K562 (cell line): ENCODE measurements around the gene CIAO2A. TPM values are rescaled to one million over a fixed set of nuclear protein-coding genes. Genes with fewer than 3 reads are reported as not detected.

Experiments
- BACH1 ChIP-seq: fragments of 200-800 bp; sonication (Bioruptor generic); IDR thresholded peaks from 2 replicates; pipeline ENCODE4 v1.6.1; 2016; ENCODE audit warnings: missing genetic modification characterization, missing compliant biosample characterization
- ELF1 ChIP-seq: fragments of 200-800 bp; sonication (Bioruptor generic); IDR thresholded peaks from 2 replicates; pipeline ENCODE4 v1.6.1; 2016; ENCODE audit warnings: missing genetic modification characterization, missing compliant biosample characterization
- HDAC1 ChIP-seq, 2 experiments: fragments of 450-650 bp; IDR thresholded peaks; 2 replicates each; pipeline ENCODE4 v1.6.1; 2016 to 2017; ENCODE audit warnings: inconsistent platforms in 1 of 2, mild to moderate bottlenecking in 1 of 2, moderate library complexity in 1 of 2
- NBN ChIP-seq: fragments of 450-650 bp; IDR thresholded peaks from 2 replicates; pipeline ENCODE4 v1.6.1; 2016; ENCODE audit warnings: low read depth, mild to moderate bottlenecking
- NONO ChIP-seq, 2 experiments: fragments of 200-400 bp in 1 of 2; fragments of 450-650 bp in 1 of 2; formaldehyde crosslinking in 1 of 2; IDR thresholded peaks; 2 replicates each; pipeline ENCODE4 v1.6.1; 2017; ENCODE audit warnings: low read depth in 2 of 2, mild to moderate bottlenecking in 2 of 2, moderate library complexity in 2 of 2, low read length in 1 of 2
- SMARCB1 ChIP-seq: IDR thresholded peaks from 2 replicates; pipeline ENCODE4 v1.6.1; 2011; ENCODE audit warnings: improper control_type of control experiment, low read depth; ENCODE audit not compliant: insufficient read length
- TAL1 ChIP-seq: fragments of 450-650 bp; IDR thresholded peaks from 2 replicates; pipeline ENCODE4 v1.6.1; 2016; ENCODE audit warnings: mild to moderate bottlenecking
- TSC22D4 ChIP-seq: fragments of 450-650 bp; IDR thresholded peaks from 2 replicates; pipeline ENCODE4 v1.6.1; 2016; ENCODE audit warnings: missing genetic modification characterization, missing biosample characterization, control low read depth
- WHSC1 ChIP-seq: IDR thresholded peaks from one replicate; pipeline ENCODE4 v1.6.1; 2012; ENCODE audit warnings: low read length, control low read depth, inconsistent platforms
- ZBTB7A ChIP-seq: IDR thresholded peaks from 2 replicates; pipeline ENCODE4 v1.6.1; 2011; ENCODE audit warnings: low read depth, mild to moderate bottlenecking, low read length, moderate library complexity, borderline replicate concordance; ENCODE audit not compliant: control insufficient read depth
- ZC3H11A ChIP-seq: IDR thresholded peaks from 2 replicates; pipeline ENCODE4 v1.6.1; 2012; ENCODE audit warnings: low read depth, low read length, improper control_type of control experiment
- polyA plus RNA-seq, 8 experiments: library from polyadenylated mRNA; depleted of rRNA in 4 of 8; stranded (reverse) in 5 of 8; unstranded in 3 of 8; fragments of >200 nt; fragmentation: Nextera tagmentation in 2 of 8; fragmentation: Illumina TruSeq in 1 of 8; extraction: Ambion mirVana in 2 of 8; extraction: Trizol in 1 of 8; gene quantifications; 2 replicates each; pipeline versions ENCODE4 v1.2.1 to v1.2.3, GENCODE V29; 2011 to 2014; ENCODE audit warnings: inconsistent platforms in 1 of 8, missing spikeins in 1 of 8
- total RNA-seq, 7 experiments: library from RNA; depleted of rRNA in 6 of 7; stranded (reverse); fragments of >200 nt in 6 of 7; fragmentation: Illumina TruSeq in 2 of 7; extraction: Trizol in 2 of 7; gene quantifications; 2 replicates each; pipeline versions ENCODE4 v1.2.1 to v1.2.3, GENCODE V29; 2011 to 2021; ENCODE audit warnings: low replicate concordance in 1 of 7
- TF ChIP-seq, protein P1 (sequence below), 2 experiments: fragments of 450-650 bp; IDR thresholded peaks; 2 replicates each; pipeline ENCODE4 v1.6.1; 2018; ENCODE audit warnings: mild to moderate bottlenecking in 2 of 2, low read depth in 1 of 2; ENCODE audit not compliant: partially characterized antibody in 2 of 2
- TF ChIP-seq, protein P2 (sequence below): fragments of 250-450 bp; sonication (Bioruptor Pico); IDR thresholded peaks from 2 replicates; pipeline ENCODE4 v1.4.0; 2020
- TF ChIP-seq, protein P3 (sequence below): IDR thresholded peaks from 3 replicates; pipeline ENCODE4 v1.6.1; 2011; ENCODE audit warnings: borderline replicate concordance, mild to moderate bottlenecking, moderate library complexity; ENCODE audit not compliant: insufficient read length; ENCODE audit errors: extremely low read depth

CIAO2A gene
- total and polyA plus RNA-seq, 9 of the 15 experiments (the other 6 are each of a cell fraction or from before 2014, with no cell fraction given) = 161 to 429 (median 313) TPM

DNA sequence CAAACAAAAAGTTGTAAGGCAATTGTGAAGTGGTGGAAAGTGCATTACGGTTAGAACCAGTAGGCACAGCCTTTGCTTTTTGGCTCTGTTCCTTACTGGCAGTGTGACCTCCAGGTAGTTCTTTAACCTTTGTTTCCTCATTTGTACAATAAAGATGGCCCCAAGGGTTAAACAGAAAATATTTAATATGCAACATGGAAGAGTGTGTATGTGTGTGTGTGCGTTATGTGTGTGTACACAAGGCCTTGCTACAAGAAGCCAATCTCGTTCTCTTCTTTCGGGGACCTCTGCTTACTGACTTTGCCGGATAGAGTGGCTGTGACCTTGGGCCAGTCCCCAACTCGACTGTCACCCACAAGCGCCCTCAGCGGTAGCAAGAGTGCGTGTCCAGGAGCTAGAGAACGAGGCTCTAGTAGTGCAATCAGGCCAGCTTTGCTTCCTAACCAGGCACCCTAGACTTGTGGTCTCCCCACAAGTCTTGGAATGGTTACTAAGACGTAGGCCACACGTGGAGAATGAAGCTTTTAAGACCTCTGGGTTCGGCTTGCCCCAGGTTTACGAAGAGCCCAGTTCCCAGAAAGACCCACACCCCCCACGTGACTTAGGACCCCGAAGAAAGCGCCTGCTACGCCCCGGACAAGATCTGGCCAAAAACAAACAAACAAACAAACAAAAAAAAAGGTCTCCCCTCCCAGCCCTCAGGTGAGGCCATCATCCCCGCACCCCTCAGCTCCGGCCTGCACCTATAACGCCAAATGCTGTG lies 593 bp downstream of the CIAO2A start (continued):
- TF ChIP-seq, protein P1, sequence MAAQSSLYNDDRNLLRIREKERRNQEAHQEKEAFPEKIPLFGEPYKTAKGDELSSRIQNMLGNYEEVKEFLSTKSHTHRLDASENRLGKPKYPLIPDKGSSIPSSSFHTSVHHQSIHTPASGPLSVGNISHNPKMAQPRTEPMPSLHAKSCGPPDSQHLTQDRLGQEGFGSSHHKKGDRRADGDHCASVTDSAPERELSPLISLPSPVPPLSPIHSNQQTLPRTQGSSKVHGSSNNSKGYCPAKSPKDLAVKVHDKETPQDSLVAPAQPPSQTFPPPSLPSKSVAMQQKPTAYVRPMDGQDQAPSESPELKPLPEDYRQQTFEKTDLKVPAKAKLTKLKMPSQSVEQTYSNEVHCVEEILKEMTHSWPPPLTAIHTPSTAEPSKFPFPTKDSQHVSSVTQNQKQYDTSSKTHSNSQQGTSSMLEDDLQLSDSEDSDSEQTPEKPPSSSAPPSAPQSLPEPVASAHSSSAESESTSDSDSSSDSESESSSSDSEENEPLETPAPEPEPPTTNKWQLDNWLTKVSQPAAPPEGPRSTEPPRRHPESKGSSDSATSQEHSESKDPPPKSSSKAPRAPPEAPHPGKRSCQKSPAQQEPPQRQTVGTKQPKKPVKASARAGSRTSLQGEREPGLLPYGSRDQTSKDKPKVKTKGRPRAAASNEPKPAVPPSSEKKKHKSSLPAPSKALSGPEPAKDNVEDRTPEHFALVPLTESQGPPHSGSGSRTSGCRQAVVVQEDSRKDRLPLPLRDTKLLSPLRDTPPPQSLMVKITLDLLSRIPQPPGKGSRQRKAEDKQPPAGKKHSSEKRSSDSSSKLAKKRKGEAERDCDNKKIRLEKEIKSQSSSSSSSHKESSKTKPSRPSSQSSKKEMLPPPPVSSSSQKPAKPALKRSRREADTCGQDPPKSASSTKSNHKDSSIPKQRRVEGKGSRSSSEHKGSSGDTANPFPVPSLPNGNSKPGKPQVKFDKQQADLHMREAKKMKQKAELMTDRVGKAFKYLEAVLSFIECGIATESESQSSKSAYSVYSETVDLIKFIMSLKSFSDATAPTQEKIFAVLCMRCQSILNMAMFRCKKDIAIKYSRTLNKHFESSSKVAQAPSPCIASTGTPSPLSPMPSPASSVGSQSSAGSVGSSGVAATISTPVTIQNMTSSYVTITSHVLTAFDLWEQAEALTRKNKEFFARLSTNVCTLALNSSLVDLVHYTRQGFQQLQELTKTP (IDR thresholded peaks at IDR 0.05; ENCODE audit: low read depth in 1 of 2, partially characterized antibody in 2 of 2) = no peak
- TF ChIP-seq, protein P2, sequence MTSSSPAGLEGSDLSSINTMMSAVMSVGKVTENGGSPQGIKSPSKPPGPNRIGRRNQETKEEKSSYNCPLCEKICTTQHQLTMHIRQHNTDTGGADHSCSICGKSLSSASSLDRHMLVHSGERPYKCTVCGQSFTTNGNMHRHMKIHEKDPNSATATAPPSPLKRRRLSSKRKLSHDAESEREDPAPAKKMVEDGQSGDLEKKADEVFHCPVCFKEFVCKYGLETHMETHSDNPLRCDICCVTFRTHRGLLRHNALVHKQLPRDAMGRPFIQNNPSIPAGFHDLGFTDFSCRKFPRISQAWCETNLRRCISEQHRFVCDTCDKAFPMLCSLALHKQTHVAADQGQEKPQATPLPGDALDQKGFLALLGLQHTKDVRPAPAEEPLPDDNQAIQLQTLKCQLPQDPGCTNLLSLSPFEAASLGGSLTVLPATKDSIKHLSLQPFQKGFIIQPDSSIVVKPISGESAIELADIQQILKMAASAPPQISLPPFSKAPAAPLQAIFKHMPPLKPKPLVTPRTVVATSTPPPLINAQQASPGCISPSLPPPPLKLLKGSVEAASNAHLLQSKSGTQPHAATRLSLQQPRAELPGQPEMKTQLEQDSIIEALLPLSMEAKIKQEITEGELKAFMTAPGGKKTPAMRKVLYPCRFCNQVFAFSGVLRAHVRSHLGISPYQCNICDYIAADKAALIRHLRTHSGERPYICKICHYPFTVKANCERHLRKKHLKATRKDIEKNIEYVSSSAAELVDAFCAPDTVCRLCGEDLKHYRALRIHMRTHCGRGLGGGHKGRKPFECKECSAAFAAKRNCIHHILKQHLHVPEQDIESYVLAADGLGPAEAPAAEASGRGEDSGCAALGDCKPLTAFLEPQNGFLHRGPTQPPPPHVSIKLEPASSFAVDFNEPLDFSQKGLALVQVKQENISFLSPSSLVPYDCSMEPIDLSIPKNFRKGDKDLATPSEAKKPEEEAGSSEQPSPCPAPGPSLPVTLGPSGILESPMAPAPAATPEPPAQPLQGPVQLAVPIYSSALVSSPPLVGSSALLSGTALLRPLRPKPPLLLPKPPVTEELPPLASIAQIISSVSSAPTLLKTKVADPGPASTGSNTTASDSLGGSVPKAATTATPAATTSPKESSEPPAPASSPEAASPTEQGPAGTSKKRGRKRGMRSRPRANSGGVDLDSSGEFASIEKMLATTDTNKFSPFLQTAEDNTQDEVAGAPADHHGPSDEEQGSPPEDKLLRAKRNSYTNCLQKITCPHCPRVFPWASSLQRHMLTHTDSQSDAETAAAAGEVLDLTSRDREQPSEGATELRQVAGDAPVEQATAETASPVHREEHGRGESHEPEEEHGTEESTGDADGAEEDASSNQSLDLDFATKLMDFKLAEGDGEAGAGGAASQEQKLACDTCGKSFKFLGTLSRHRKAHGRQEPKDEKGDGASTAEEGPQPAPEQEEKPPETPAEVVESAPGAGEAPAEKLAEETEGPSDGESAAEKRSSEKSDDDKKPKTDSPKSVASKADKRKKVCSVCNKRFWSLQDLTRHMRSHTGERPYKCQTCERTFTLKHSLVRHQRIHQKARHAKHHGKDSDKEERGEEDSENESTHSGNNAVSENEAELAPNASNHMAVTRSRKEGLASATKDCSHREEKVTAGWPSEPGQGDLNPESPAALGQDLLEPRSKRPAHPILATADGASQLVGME (CRISPR knock-in tag) = no peak
- TF ChIP-seq TAL1 (no peak), ZC3H11A (no peak), NONO (IDR thresholded peaks at IDR 0.05; ENCODE audit: low read depth in 2 of 2, low read length in 1 of 2) (no peak), SMARCB1 (no peak), TSC22D4 (tag) (no peak), ZBTB7A (peak; percentile 28; the same call in 1 of the 2 replicates), WHSC1 (no peak), BACH1 (tag) (peak; percentile 20; the same call in 1 of the 2 replicates), ELF1 (no peak), NBN (0 out of 2 replicates have a peak, but pooled peaks have one; percentile 26), HDAC1 (IDR thresholded peaks at IDR 0.05) (peak in 1 of 2 experiments; percentile 62; a peak in 3 of 4 replicates)
- TF ChIP-seq, protein P3, sequence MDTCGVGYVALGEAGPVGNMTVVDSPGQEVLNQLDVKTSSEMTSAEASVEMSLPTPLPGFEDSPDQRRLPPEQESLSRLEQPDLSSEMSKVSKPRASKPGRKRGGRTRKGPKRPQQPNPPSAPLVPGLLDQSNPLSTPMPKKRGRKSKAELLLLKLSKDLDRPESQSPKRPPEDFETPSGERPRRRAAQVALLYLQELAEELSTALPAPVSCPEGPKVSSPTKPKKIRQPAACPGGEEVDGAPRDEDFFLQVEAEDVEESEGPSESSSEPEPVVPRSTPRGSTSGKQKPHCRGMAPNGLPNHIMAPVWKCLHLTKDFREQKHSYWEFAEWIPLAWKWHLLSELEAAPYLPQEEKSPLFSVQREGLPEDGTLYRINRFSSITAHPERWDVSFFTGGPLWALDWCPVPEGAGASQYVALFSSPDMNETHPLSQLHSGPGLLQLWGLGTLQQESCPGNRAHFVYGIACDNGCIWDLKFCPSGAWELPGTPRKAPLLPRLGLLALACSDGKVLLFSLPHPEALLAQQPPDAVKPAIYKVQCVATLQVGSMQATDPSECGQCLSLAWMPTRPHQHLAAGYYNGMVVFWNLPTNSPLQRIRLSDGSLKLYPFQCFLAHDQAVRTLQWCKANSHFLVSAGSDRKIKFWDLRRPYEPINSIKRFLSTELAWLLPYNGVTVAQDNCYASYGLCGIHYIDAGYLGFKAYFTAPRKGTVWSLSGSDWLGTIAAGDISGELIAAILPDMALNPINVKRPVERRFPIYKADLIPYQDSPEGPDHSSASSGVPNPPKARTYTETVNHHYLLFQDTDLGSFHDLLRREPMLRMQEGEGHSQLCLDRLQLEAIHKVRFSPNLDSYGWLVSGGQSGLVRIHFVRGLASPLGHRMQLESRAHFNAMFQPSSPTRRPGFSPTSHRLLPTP = no peak
